ENCODE measurements around the gene MZF1.

MZF1 gene

GRCh38 chr19:58563823-58564222 lies 9.3 kb downstream of the MZF1 start:
- TF ChIP-seq TARDBP (IDR thresholded peaks at IDR 0.05), result no peak
- TF ChIP-seq CTBP1 (IDR thresholded peaks at IDR 0.05; ENCODE audit: borderline replicate concordance), result no peak
- TF ChIP-seq FOXK2 (IDR thresholded peaks at IDR 0.05), result no peak
- no peak for TF ChIP-seq BHLHE40 (IDR thresholded peaks at IDR 0.05; ENCODE audit: borderline replicate concordance)
- TF ChIP-seq NFRKB (IDR thresholded peaks at IDR 0.05), result no peak
- TF ChIP-seq SUZ12 (IDR thresholded peaks at IDR 0.05), result no peak
- no peak for TF ChIP-seq ARNT (IDR thresholded peaks at IDR 0.05)
- TF ChIP-seq HDGF (IDR thresholded peaks at IDR 0.05; ENCODE audit: borderline replicate concordance), result no peak
- no peak for TF ChIP-seq SP1 (IDR thresholded peaks at IDR 0.05)
- TF ChIP-seq, protein P1, sequence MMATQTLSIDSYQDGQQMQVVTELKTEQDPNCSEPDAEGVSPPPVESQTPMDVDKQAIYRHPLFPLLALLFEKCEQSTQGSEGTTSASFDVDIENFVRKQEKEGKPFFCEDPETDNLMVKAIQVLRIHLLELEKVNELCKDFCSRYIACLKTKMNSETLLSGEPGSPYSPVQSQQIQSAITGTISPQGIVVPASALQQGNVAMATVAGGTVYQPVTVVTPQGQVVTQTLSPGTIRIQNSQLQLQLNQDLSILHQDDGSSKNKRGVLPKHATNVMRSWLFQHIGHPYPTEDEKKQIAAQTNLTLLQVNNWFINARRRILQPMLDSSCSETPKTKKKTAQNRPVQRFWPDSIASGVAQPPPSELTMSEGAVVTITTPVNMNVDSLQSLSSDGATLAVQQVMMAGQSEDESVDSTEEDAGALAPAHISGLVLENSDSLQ (IDR thresholded peaks at IDR 0.05), result no peak
- no peak for TF ChIP-seq ZNF384 (IDR thresholded peaks at IDR 0.05)
- TF ChIP-seq FOXM1 (IDR thresholded peaks at IDR 0.05; ENCODE audit: borderline replicate concordance), result no peak
- TF ChIP-seq FOXA1 (IDR thresholded peaks at IDR 0.05), result no peak
- TF ChIP-seq ELF4 (IDR thresholded peaks at IDR 0.05), result no peak
- no peak for TF ChIP-seq LEF1 (IDR thresholded peaks at IDR 0.05; ENCODE audit: borderline replicate concordance)
- no peak for TF ChIP-seq L3MBTL2 (conservative IDR thresholded peaks at IDR 0.05)
- no peak for DNase-seq (ENCODE audit: extremely low spot score)
- CTCF ChIA-PET, result no interaction called here
- POLR2A ChIA-PET, result interaction anchor here (1.3 kb wide), 1 partner anchor 12 kb away, joined by 5 read pairs; no protein-coding TSS in a partner anchor

- CTCF ChIA-PET, result no interaction called here
- POLR2A ChIA-PET, result no interaction called here
- no peak for DNase-seq (ENCODE audit: extremely low spot score)
Measured at GRCh38 chr19:58563034-58563573, 10.0 kb downstream of the MZF1 start.

GRCh38 chr19:58562122-58563033 lies 10.8 kb downstream of the MZF1 start:
- TF ChIP-seq TARDBP (IDR thresholded peaks at IDR 0.05), result no peak
- no peak for TF ChIP-seq CTBP1 (IDR thresholded peaks at IDR 0.05; ENCODE audit: borderline replicate concordance)
- ChIA-PET CTCF (no interaction called here), POLR2A (interaction anchor here (0.9 to 3.0 kb wide), 3 partner anchors 9 to 13 kb away, joined by 3 to 43 read pairs (median 6); partner anchors contain the start of gene MZF1)
- no peak for DNase-seq (ENCODE audit: extremely low spot score)

More at GRCh38 chr19:58563034-58563573, 10.0 kb downstream of the MZF1 start:
- TF ChIP-seq FOXM1 (IDR thresholded peaks at IDR 0.05; ENCODE audit: borderline replicate concordance) (no peak), LEF1 (IDR thresholded peaks at IDR 0.05; ENCODE audit: borderline replicate concordance) (no peak), SUZ12 (IDR thresholded peaks at IDR 0.05) (no peak), BHLHE40 (IDR thresholded peaks at IDR 0.05; ENCODE audit: borderline replicate concordance) (no peak), ELF4 (IDR thresholded peaks at IDR 0.05) (no peak), ARNT (IDR thresholded peaks at IDR 0.05) (no peak), TARDBP (IDR thresholded peaks at IDR 0.05) (no peak), ZNF384 (IDR thresholded peaks at IDR 0.05) (no peak), HDGF (IDR thresholded peaks at IDR 0.05; ENCODE audit: borderline replicate concordance) (no peak), FOXA1 (IDR thresholded peaks at IDR 0.05) (no peak), L3MBTL2 (conservative IDR thresholded peaks at IDR 0.05) (no peak), SP1 (IDR thresholded peaks at IDR 0.05) (no peak)
- TF ChIP-seq, protein P1 (IDR thresholded peaks at IDR 0.05), result no peak

GRCh38 chr19:58561373-58562121 lies 11.6 kb downstream of the MZF1 start:
- TF ChIP-seq ZNF384 (IDR thresholded peaks at IDR 0.05) (no peak), ELF4 (IDR thresholded peaks at IDR 0.05) (no peak), FOXK2 (IDR thresholded peaks at IDR 0.05) (no peak)
- CTCF ChIA-PET, result no interaction called here
- DNase-seq (ENCODE audit: extremely low spot score), result no peak
- POLR2A ChIA-PET, result interaction anchor here (0.9 to 5.4 kb wide), 5 partner anchors 10 to 182 kb away, joined by 3 to 43 read pairs (median 6); partner anchors contain the start of genes MZF1 and TRIM28

DNA sequence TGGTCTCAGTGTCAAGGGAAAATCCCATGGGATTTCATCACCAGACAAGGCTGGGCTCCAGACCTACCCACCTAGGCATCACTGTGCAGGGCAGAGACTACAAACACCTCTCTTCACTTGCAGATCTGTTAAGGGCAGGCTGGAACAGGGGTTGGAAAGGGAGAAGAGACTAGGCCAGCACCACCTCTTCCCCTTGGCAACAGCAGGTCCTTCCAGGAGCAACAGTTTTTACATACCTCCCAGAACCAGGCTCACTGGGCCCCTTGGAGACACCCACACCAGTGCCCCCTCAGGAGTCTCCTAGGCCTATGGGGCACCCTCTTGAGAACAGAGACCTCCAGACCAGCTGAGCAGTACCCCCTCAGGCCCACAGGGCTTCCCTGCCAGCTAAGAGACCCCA lies 12.2 kb downstream of the MZF1 start:
- ChIA-PET CTCF (no interaction called here), POLR2A (interaction anchor here (1.2 to 5.4 kb wide), 4 partner anchors 10 to 181 kb away, joined by 4 to 43 read pairs (median 20); partner anchors contain the start of genes MZF1 and TRIM28)
- DNase-seq (ENCODE audit: extremely low spot score), result no peak
- TF ChIP-seq HDGF (IDR thresholded peaks at IDR 0.05; ENCODE audit: borderline replicate concordance), result no peak
- TF ChIP-seq FOXA1 (IDR thresholded peaks at IDR 0.05), result no peak
- TF ChIP-seq LEF1 (IDR thresholded peaks at IDR 0.05; ENCODE audit: borderline replicate concordance), result no peak
- no peak for TF ChIP-seq L3MBTL2 (conservative IDR thresholded peaks at IDR 0.05)
- TF ChIP-seq, protein P1 (IDR thresholded peaks at IDR 0.05), result no peak
- TF ChIP-seq TARDBP (IDR thresholded peaks at IDR 0.05), result no peak
- TF ChIP-seq ARNT (IDR thresholded peaks at IDR 0.05), result no peak
- no peak for TF ChIP-seq ELF4 (IDR thresholded peaks at IDR 0.05)
- no peak for TF ChIP-seq SP1 (IDR thresholded peaks at IDR 0.05)
- TF ChIP-seq FOXM1 (IDR thresholded peaks at IDR 0.05; ENCODE audit: borderline replicate concordance), result no peak
- no peak for TF ChIP-seq CTBP1 (IDR thresholded peaks at IDR 0.05; ENCODE audit: borderline replicate concordance)
- no peak for TF ChIP-seq BHLHE40 (IDR thresholded peaks at IDR 0.05; ENCODE audit: borderline replicate concordance)
- TF ChIP-seq SUZ12 (IDR thresholded peaks at IDR 0.05), result no peak
- no peak for TF ChIP-seq NFRKB (IDR thresholded peaks at IDR 0.05)
- no peak for TF ChIP-seq ZNF384 (IDR thresholded peaks at IDR 0.05)
- TF ChIP-seq FOXK2 (IDR thresholded peaks at IDR 0.05), result no peak
